ENCODE results near the gene HOXA9. TPM values are rescaled to one million over a fixed set of nuclear protein-coding genes. Genes with fewer than 3 reads are reported as not detected.

HOXA9 gene
- total and polyA plus RNA-seq, 10 donors, result 0.46 to 3.0 (median 0.98) TPM

DNA sequence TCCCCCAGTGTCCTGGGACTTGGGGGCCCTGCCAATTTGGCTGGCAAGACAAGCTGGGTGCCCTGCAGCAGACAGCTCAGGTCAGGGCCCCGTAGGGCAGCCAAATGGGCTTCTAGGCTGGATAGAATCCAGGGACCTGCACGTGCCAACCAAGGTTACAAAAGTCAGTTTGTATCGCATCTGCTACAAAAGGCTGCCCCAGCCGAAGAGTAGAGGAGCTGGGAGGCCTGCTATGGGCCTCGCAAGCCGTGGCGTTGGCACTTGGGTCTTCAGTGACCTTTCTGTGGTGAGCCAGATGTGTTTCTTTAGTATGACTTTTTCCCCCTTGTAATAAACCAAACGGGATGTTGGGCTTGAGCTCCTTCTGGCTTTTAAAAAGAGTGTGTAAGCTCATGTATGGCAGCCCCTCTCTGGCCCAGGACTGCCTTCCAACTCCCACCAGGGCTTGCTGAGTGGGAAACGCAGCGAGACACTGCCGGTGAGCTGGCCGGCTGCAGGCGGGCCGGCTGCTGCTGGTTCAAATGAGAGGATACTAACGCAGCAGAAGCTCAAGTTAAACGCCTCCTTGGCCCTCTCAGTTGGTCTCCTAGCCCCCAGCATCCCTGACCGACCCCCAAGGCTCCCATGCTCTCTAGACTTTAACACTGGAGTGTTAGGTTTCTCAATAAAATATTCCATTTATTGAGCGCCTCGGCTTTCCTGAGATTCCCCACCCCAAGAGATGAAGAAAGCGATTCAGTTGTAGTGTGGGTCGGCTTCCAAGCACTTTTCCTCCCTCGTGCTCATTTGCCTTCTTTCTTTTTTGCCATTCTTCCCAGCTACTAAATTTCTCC, 11.8 kb upstream of the HOXA9 start:
- peak; percentile 57 for DNase-seq
- TF ChIP-seq, protein P1, sequence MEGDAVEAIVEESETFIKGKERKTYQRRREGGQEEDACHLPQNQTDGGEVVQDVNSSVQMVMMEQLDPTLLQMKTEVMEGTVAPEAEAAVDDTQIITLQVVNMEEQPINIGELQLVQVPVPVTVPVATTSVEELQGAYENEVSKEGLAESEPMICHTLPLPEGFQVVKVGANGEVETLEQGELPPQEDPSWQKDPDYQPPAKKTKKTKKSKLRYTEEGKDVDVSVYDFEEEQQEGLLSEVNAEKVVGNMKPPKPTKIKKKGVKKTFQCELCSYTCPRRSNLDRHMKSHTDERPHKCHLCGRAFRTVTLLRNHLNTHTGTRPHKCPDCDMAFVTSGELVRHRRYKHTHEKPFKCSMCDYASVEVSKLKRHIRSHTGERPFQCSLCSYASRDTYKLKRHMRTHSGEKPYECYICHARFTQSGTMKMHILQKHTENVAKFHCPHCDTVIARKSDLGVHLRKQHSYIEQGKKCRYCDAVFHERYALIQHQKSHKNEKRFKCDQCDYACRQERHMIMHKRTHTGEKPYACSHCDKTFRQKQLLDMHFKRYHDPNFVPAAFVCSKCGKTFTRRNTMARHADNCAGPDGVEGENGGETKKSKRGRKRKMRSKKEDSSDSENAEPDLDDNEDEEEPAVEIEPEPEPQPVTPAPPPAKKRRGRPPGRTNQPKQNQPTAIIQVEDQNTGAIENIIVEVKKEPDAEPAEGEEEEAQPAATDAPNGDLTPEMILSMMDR (IDR thresholded peaks at IDR 0.05 in 8 of 11, conservative IDR thresholded peaks at IDR 0.05 in 3 of 11), result no peak
- TF ChIP-seq POLR2AphosphoS5 (IDR thresholded peaks at IDR 0.05) (no peak), POLR2A (IDR thresholded peaks at IDR 0.05) (no peak)
- WGBS, 5 donors, result 85 to 93% (median 89%) methylated on average over 22 of the region's 22 CpGs
- intact Hi-C loops (cut with DNase I; ENCODE audit: low total_unique reads), result no loop called here
- Histone ChIP-seq H3K4me3 (no peak overlapping the region), H3K9me3 (peaks cover 0 to 6% (median 0%) of the 10 kb centered on the region in 8 donors), H3K27ac (no peak overlapping the region), H3K27me3 (replicated peaks in 1 of 7) (peaks cover 27 to 100% (median 100%) of the 10 kb centered on the region in 7 donors), H3K36me3 (no peaks in the 10 kb centered on the region), H3K4me1 (peaks cover 21 to 48% (median 36%) of the 10 kb centered on the region in 6 donors)

DNA sequence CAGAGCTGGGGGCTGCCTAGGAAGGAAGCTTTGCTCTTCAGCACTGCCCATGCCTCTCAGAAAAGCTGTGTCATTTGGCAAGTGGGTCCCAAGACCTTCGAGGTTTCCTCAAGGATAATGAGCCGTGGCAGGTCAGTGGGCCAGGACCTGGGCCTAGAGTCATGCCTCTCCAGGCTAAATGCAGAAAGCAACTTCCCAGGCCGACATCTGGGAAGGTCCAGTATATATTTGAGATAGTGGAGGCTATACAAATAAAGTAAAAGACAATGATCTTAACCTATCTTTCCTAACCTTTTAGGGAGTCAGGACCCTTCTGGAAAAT, 11.1 kb upstream of the HOXA9 start:
- TF ChIP-seq, protein P1 (IDR thresholded peaks at IDR 0.05 in 8 of 11, conservative IDR thresholded peaks at IDR 0.05 in 3 of 11), result no peak
- TF ChIP-seq POLR2A (IDR thresholded peaks at IDR 0.05) (no peak), POLR2AphosphoS5 (IDR thresholded peaks at IDR 0.05) (no peak)
- no peak overlapping the region for H3K27ac ChIP-seq
- no peaks in the 10 kb centered on the region for H3K36me3 ChIP-seq
- WGBS, 5 donors, result 60 to 80% (median 74%) methylated on average over 3 of the region's 3 CpGs
- H3K9me3 ChIP-seq, result peaks cover 0 to 8% (median 0%) of the 10 kb centered on the region in 8 donors
- intact Hi-C loops (cut with DNase I; ENCODE audit: low total_unique reads), result no loop called here
- peaks cover 29 to 100% (median 100%) of the 10 kb centered on the region in 7 donors for H3K27me3 ChIP-seq (replicated peaks in 1 of 7)
- no peak overlapping the region for H3K4me3 ChIP-seq
- peaks cover 21 to 55% (median 43%) of the 10 kb centered on the region in 6 donors for H3K4me1 ChIP-seq
- no peak for DNase-seq

DNA sequence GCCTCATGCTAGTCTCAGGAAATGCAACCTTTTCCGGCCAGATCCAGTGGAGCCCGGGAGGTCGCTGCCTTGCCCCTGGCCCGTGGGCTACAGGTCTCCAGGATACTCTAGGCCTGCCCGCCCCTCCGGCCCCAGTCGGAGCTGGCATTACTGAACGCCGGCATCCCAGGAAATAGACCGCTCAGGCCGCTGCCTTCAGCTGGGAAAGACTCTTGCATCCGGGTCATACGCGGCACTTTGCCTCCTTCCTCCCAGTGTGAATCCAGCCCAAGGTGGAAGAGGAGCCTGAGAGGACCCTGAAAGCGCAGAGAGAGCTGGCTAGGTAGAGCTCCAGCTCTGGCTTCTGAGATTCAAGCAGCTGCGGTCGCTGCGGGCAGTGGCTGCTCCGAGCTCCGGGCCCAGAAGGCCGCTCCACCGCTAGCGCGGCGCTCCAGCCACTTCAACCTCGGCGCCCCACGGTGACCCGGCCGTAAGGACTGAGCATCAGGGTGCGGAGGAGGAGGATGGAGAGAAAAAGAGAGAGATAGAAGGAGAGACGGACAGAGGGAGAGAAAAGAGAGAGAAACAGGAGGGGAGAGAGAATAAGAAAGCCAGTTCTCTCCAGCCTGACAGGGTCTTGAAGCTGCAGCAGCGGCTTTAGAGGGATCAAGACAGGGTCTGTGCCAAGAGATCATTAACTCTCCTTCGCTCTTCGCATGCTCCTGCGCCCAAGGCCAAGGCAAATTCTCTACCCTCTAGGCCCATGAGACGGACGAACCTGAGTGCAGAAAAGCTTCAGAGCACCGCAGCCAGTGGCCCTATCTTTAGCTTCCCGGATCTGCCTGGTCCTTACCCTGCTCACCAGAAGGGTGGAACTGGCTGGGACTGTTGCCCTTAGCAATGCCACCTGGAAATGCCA, 10.5 kb upstream of the HOXA9 start:
- peak; percentile 57 for DNase-seq
- Histone ChIP-seq H3K9me3 (peaks cover 0 to 8% (median 0%) of the 10 kb centered on the region in 8 donors), H3K27ac (no peak overlapping the region), H3K36me3 (no peaks in the 10 kb centered on the region), H3K4me1 (peaks cover 21 to 57% (median 44%) of the 10 kb centered on the region in 6 donors), H3K27me3 (replicated peaks in 1 of 7) (peaks cover 35 to 100% (median 100%) of the 10 kb centered on the region in 7 donors), H3K4me3 (no peak overlapping the region)
- 73 to 83% (median 76%) methylated on average over 24 to 40 of the region's 40 CpGs for WGBS, 5 donors
- TF ChIP-seq POLR2A (IDR thresholded peaks at IDR 0.05), result no peak
- TF ChIP-seq POLR2AphosphoS5 (IDR thresholded peaks at IDR 0.05), result no peak
- TF ChIP-seq, protein P1 (IDR thresholded peaks at IDR 0.05 in 8 of 11, conservative IDR thresholded peaks at IDR 0.05 in 3 of 11), result no peak
- intact Hi-C loops (cut with DNase I; ENCODE audit: low total_unique reads), result no loop called here
